SK-MEL-5 (cell line): ENCODE data around the gene RALGPS2. TPM values are rescaled to one million over a fixed set of nuclear protein-coding genes. Genes with fewer than 3 reads are reported as not detected.
"Not testable (repeated sequence)": the region's sequence is repeated elsewhere in the genome, so short reads cannot be mapped to it uniquely, and the experiment has no call there.

Experiments
- DNase-seq: peaks from one replicate; pipeline ENCODE4 v3.0.0-alpha.2; 2016; ENCODE audit warnings: low read depth, low spot score
- in situ Hi-C: cut with HindIII; loops from 2 replicates; pipeline ENCODE4 v1.10.0; 2016; ENCODE audit warnings: low sequenced_read_pairs, high pct_unique_total_duplicates, low pct_unique_long_range_greater_than_20kb
- total RNA-seq: library from RNA; depleted of rRNA; stranded (reverse); fragments of >200 nt; shearing (Covaris generic); gene quantifications from 2 replicates; pipeline ENCODE4 v1.2.3, GENCODE V29; 2014

The RALGPS2 gene
- total RNA-seq, 1 experiment from 2014 or later, result 14.7 TPM

- in situ Hi-C loops, DNase-seq: not testable (repeated sequence)
Measured at GRCh38 chr1:178747361-178747760, 22.3 kb downstream of the RALGPS2 start.

- no peak for DNase-seq
- in situ Hi-C loops, result no loop called here
Measured at GRCh38 chr1:178749581-178750166, 24.6 kb downstream of the RALGPS2 start.

GRCh38 chr1:178751046-178751445 is 26.0 kb downstream of the RALGPS2 start:
- in situ Hi-C loops, result no loop called here
- DNase-seq, result no peak

- DNase-seq, result peak; percentile 14
- in situ Hi-C loops, result no loop called here
Measured at GRCh38 chr1:178752891-178753290, 27.8 kb downstream of the RALGPS2 start.

- in situ Hi-C loops, result not testable (repeated sequence)
Measured at GRCh38 chr1:178754655-178755256, 29.7 kb downstream of the RALGPS2 start.

GRCh38 chr1:178768423-178768822 is 43.4 kb downstream of the RALGPS2 start:
- in situ Hi-C loops, result no loop called here
- peak; percentile 52 for DNase-seq

More at GRCh38 chr1:178754655-178755256, 29.7 kb downstream of the RALGPS2 start:
- not testable (repeated sequence) for DNase-seq

GRCh38 chr1:178772952-178773351 is 47.9 kb downstream of the RALGPS2 start:
- DNase-seq, result no peak
- in situ Hi-C loops, result no loop called here

GRCh38 chr1:178774263-178774662 is 49.2 kb downstream of the RALGPS2 start:
- DNase-seq, result peak; percentile 54
- in situ Hi-C loops, result no loop called here

GRCh38 chr1:178776553-178776952 is 51.5 kb downstream of the RALGPS2 start:
- in situ Hi-C loops, result loop anchor here (25.0 kb wide), 1 partner anchor 236 kb away; no protein-coding TSS in a partner anchor
- DNase-seq, result no peak

GRCh38 chr1:178781533-178782330 is 56.7 kb downstream of the RALGPS2 start:
- in situ Hi-C loops, result loop anchor here (25.0 kb wide), 1 partner anchor 231 kb away; no protein-coding TSS in a partner anchor

GRCh38 chr1:178784131-178784536 is 59.1 kb downstream of the RALGPS2 start:
- DNase-seq, result no peak
- in situ Hi-C loops, result loop anchor here (25.0 kb wide), 1 partner anchor 228 kb away; no protein-coding TSS in a partner anchor

More at GRCh38 chr1:178781533-178782330, 56.7 kb downstream of the RALGPS2 start:
- no peak for DNase-seq

- in situ Hi-C loops, result loop anchor here (25.0 kb wide), 1 partner anchor 220 kb away; no protein-coding TSS in a partner anchor
- no peak for DNase-seq
Measured at GRCh38 chr1:178792394-178792793, 67.3 kb downstream of the RALGPS2 start.

- no peak for DNase-seq
- in situ Hi-C loops, result loop anchor here (25.0 kb wide), 1 partner anchor 216 kb away; no protein-coding TSS in a partner anchor
Measured at GRCh38 chr1:178796013-178796412, 71.0 kb downstream of the RALGPS2 start.

- no peak for DNase-seq
- in situ Hi-C loops, result loop anchor here (25.0 kb wide), 1 partner anchor 215 kb away; no protein-coding TSS in a partner anchor
Measured at GRCh38 chr1:178797590-178797989, 72.5 kb downstream of the RALGPS2 start.

- DNase-seq, result no peak
- in situ Hi-C loops, result loop anchor here (25.0 kb wide), 1 partner anchor 214 kb away; no protein-coding TSS in a partner anchor
Measured at GRCh38 chr1:178798232-178798861, 73.3 kb downstream of the RALGPS2 start.

GRCh38 chr1:178802873-178803272 is 77.8 kb downstream of the RALGPS2 start:
- DNase-seq, result no peak
- in situ Hi-C loops, result no loop called here

GRCh38 chr1:178806665-178807300 is 81.7 kb downstream of the RALGPS2 start:
- DNase-seq, result no peak
- in situ Hi-C loops, result no loop called here
